Ovary (tissue), 9 donors: ENCODE data around the gene RHOV. TPM values are rescaled to one million over a fixed set of nuclear protein-coding genes. Genes with fewer than 3 reads are reported as not detected.

ENCODE experiments used
- DNase-seq, 5 donors: peaks; one replicate each; pipeline ENCODE4 v3.0.0-alpha.2; 2019 to 2020
- H3K27ac ChIP-seq, 2 donors: fragments of 200-600 bp; one replicate each; pipeline versions ENCODE4 v1.5.1 to v1.8.0; 2019 to 2022
- H3K27me3 ChIP-seq: fragments of 200-600 bp; one replicate; pipeline ENCODE4 v1.8.0; 2022
- H3K36me3 ChIP-seq: fragments of 200-600 bp; sonication (generic); one replicate; pipeline ENCODE4 v1.5.1; 2019
- H3K4me1 ChIP-seq: one replicate; pipeline ENCODE4 v1.8.1; 2013; ENCODE audit warnings: mild to moderate bottlenecking, moderate library complexity; ENCODE audit not compliant: insufficient read depth
- H3K4me3 ChIP-seq: fragments of 200-600 bp; sonication (generic); one replicate; pipeline ENCODE4 v1.5.1; 2017
- H3K9me3 ChIP-seq, 2 donors: fragments of 200-600 bp in 1 of 2; sonication (generic) in 1 of 2; one replicate each; pipeline versions ENCODE4 v1.5.1 to v1.8.1; 2013 to 2019; ENCODE audit warnings: mild to moderate bottlenecking in 1 of 2, moderate library complexity in 1 of 2
- CTCF ChIP-seq, 3 donors: fragments of 450-650 bp in 2 of 3; fragments of 200-600 bp in 1 of 3; IDR thresholded peaks; one replicate each; pipeline versions ENCODE4 v1.5.1 to v1.8.0; 2016 to 2022; ENCODE audit warnings: antibody characterized with exemption in 3 of 3, mild to moderate bottlenecking in 1 of 3
- EP300 ChIP-seq: sonication (generic); formaldehyde crosslinking; IDR thresholded peaks from one replicate; pipeline ENCODE4 v1.6.1; 2017; ENCODE audit warnings: antibody characterized with exemption
- POLR2A ChIP-seq: fragments of 450-650 bp; IDR thresholded peaks from one replicate; pipeline ENCODE4 v1.6.1; 2017; ENCODE audit warnings: antibody characterized with exemption, mild to moderate bottlenecking, moderate library complexity
- WGBS, 3 donors: extraction: QIAGEN DNeasy Blood & Tissue Kit in 1 of 3; methylation state at CpG; one replicate each; pipeline versions ENCODE4 v1.1.5 to v1.1.7; 2013 to 2017; 5-methylcytosine and 5-hydroxymethylcytosine counted together
- intact Hi-C, 4 donors: fragments of 100-400 bp; cut with DNase I; formaldehyde crosslinking; loops; one replicate each; pipeline versions ENCODE4 v1.11.0 to v1.15.1; 2022 to 2023
- polyA plus RNA-seq, 2 donors: library from polyadenylated mRNA; stranded (reverse); fragments of 200-250 nt in 1 of 2; fragments of 350-450 nt in 1 of 2; fragmentation: Illumina TruSeq in 1 of 2; extraction: RNeasy Lipid Tissue Mini Kit (QIAGEN cat#74804) in 1 of 2; gene quantifications; one replicate each; pipeline ENCODE4 v1.2.3, GENCODE V29; 2013 to 2014
- total RNA-seq, 7 donors: library from RNA; depleted of rRNA in 2 of 7; stranded (reverse); fragments of >200 nt in 2 of 7; fragmentation: NEBNext Ultra II Directional in 3 of 7; extraction: Animal tissue kit (Norgen Biotek cat#: 25700) in 3 of 7; gene quantifications; one replicate each; pipeline versions ENCODE4 v1.1.0 to v1.2.4, GENCODE V29; 2016 to 2023
- donor health status: DM: no; HTN: no; CAD: no; lungs with moderate emphysema.
- donor health status: DM: no; HTN: no; CAD: no.
- donor health status: Bipolar disorder and iron deficiency.
- donor health status: DM: yes; HTN: yes; CAD: no.
- donor health status: DM: no; HTN: no; CAD: no.
- donor health status: DM: yes; HTN: yes; CAD: no.

RHOV gene
- total and polyA plus RNA-seq, 9 donors, result 0.07 to 3.4 (median 0.26) TPM; not detected in 3

DNA sequence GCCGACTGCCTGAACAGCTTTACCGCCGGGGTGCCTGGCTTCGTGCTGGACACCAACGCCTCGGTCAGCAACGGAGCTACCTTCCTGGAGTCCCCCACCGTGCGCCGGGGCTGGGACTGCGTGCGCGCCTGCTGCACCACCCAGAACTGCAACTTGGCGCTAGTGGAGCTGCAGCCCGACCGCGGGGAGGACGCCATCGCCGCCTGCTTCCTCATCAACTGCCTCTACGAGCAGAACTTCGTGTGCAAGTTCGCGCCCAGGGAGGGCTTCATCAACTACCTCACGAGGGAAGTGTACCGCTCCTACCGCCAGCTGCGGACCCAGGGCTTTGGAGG is 29.4 kb downstream of the RHOV start:
- intact Hi-C loops, result no loop called here
- H3K4me3 ChIP-seq, result peak overlapping the region; percentile 42
- no peak overlapping the region for H3K27ac ChIP-seq
- 2 to 12% (median 3%) methylated on average over 16 to 28 of the region's 28 CpGs for WGBS, 3 donors
- no peak for DNase-seq
- H3K4me1 ChIP-seq, result no peaks in the 10 kb centered on the region
- TF ChIP-seq CTCF (IDR thresholded peaks at IDR 0.05) (no peak), EP300 (no peak), POLR2A (no peak)
- H3K36me3 ChIP-seq, result no peaks in the 10 kb centered on the region
- peaks cover 2% of the 10 kb centered on the region for H3K27me3 ChIP-seq
- H3K9me3 ChIP-seq, result no peaks in the 10 kb centered on the region

DNA sequence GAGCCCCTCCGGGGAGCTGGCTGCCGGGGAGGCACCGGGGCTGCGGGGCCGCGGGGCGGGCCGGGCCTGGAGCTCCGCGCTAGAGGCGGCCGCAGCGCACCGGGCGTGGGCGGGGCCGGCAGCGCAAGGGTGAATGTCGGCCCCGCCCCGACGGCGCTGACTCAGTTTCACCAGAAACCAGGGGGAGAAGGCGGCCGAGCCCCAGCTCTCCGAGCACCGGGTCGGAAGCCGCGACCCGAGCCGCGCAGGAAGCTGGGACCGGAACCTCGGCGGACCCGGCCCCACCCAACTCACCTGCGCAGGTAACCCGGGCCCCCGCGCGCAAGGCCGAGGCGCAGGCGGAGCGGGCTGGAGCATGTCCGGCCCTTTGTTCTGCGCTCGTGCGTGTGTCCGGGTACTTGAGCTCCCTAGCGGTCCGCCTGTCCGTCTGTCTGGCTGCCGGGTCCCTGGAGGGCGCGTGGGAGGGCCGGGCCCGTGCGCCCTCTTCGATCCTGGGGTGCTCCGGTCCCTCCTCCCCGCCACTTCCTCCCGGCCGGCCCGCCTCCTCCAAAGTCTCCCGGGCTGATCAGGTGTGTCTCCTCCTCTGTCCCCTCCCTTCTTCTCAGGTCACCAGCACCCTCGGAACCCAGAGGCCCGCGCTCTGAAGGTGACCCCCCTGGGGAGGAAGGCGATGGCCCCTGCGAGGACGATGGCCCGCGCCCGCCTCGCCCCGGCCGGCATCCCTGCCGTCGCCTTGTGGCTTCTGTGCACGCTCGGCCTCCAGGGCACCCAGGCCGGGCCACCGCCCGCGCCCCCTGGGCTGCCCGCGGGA is 29.9 kb downstream of the RHOV start, which contains the start of gene SPINT1:
Gene SPINT1 (plus strand): TSS at position 164 of the 811 bp plus-strand sequence. CDS start 507 bp downstream, at position 671.
- intact Hi-C loops, result no loop called here
- WGBS, 3 donors, result 0 to 1% (median 0%) methylated on average over 47 to 89 of the region's 89 CpGs

GRCh38 chr15:40843261-40843884 is 30.7 kb downstream of the RHOV start:
- H3K9me3 ChIP-seq, result no peaks in the 10 kb centered on the region
- no peaks in the 10 kb centered on the region for H3K4me1 ChIP-seq
- no peaks in the 10 kb centered on the region for H3K36me3 ChIP-seq
- no peak for DNase-seq
- peaks cover 2% of the 10 kb centered on the region for H3K27me3 ChIP-seq
- intact Hi-C loops, result no loop called here
- no peak overlapping the region for H3K27ac ChIP-seq
- TF ChIP-seq EP300 (no peak), POLR2A (no peak), CTCF (IDR thresholded peaks at IDR 0.05) (no peak)
- WGBS, 3 donors, result 11 to 24% (median 17%) methylated on average over 26 to 34 of the region's 34 CpGs
- H3K4me3 ChIP-seq, result peak overlapping the region; percentile 42

More for the DNA sequence above, 29.9 kb downstream of the RHOV start, which contains the start of gene SPINT1:
- Histone ChIP-seq H3K9me3 (no peaks in the 10 kb centered on the region), H3K27ac (no peak within 1 kb of the TSS), H3K36me3 (no peaks in the 10 kb centered on the region), H3K4me3 (peak within 1 kb of the TSS; percentile 42), H3K27me3 (peaks cover 2% of the 10 kb centered on the region), H3K4me1 (no peaks in the 10 kb centered on the region)
- DNase-seq, result no peak
- TF ChIP-seq POLR2A, result no peak
- no peak for TF ChIP-seq EP300
- no peak for TF ChIP-seq CTCF (IDR thresholded peaks at IDR 0.05)

DNA sequence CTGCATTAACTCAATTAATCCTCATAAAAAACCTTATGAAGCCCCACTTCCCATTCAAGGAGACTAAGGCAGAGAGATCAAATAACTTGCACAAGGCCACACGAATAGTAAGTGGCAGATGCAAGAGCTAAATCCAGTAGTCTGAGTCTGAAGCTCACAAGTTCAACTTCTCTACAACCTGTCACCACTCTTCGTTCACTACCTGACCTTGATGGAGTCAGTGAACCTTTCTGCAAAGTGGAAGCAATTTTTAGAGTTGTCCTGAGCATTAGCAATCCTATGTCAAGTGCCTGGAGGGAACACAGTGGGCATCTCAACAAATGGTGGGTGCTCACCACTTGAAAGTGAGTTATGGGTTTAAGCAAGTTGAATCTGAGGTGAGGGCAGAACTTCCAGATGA is 32.3 kb downstream of the RHOV start:
- H3K9me3 ChIP-seq, result no peaks in the 10 kb centered on the region
- WGBS, 3 donors, result 74 to 85% (median 83%) methylated on average over 2 of the region's 2 CpGs
- intact Hi-C loops, result no loop called here
- H3K4me3 ChIP-seq, result no peak overlapping the region
- no peaks in the 10 kb centered on the region for H3K4me1 ChIP-seq
- H3K27ac ChIP-seq, result no peak overlapping the region
- peaks cover 2% of the 10 kb centered on the region for H3K27me3 ChIP-seq
- no peak for TF ChIP-seq POLR2A
- no peak for TF ChIP-seq EP300
- TF ChIP-seq CTCF (IDR thresholded peaks at IDR 0.05), result no peak
- DNase-seq, result no peak
- H3K36me3 ChIP-seq, result no peaks in the 10 kb centered on the region
